Astrocyte of the cerebellum (primary cell): ENCODE results near the gene TMEM184B.

Source experiments
- DNase-seq: peaks from one replicate; pipeline ENCODE4 v3.0.0-alpha.2; 2011; ENCODE audit warnings: low read depth
- H3K4me3 ChIP-seq: 2 replicates; pipeline ENCODE4 v1.5.1; 2011; ENCODE audit warnings: mild to moderate bottlenecking, low read depth, low read length, moderate library complexity
- in situ Hi-C: cut with HindIII; loops from 2 replicates; pipeline ENCODE4 v1.10.0; 2017; ENCODE audit warnings: low sequenced_read_pairs
- TF ChIP-seq, protein P1 (sequence below): IDR thresholded peaks from 2 replicates; pipeline ENCODE4 v1.5.1; 2012; ENCODE audit warnings: low read length, low read depth, moderate library complexity, mild to moderate bottlenecking; ENCODE audit errors: missing control alignments

The TMEM184B gene

DNA sequence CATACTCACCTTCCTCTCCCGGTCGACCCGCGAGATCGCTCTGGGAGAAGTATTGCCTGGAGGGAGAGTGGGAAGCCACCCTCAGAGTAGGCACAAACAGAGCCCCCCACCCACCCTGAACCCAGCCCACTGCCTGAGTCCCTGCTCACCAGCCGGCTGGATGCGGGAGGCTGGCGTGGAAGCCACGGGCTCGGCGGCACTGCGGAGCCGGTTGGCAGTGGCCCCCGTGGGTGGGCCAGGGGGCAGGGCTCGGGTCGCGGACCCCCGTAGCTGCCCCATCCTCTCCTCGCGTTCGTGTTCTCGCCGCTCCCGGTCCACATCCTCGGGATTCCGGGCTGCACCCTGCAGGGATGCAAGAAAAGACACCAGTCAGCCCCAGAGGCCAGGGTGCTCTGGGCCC, 21.4 kb upstream of the TMEM184B start:
- in situ Hi-C loops: no loop called here
- no peak for DNase-seq
- TF ChIP-seq, protein P1, sequence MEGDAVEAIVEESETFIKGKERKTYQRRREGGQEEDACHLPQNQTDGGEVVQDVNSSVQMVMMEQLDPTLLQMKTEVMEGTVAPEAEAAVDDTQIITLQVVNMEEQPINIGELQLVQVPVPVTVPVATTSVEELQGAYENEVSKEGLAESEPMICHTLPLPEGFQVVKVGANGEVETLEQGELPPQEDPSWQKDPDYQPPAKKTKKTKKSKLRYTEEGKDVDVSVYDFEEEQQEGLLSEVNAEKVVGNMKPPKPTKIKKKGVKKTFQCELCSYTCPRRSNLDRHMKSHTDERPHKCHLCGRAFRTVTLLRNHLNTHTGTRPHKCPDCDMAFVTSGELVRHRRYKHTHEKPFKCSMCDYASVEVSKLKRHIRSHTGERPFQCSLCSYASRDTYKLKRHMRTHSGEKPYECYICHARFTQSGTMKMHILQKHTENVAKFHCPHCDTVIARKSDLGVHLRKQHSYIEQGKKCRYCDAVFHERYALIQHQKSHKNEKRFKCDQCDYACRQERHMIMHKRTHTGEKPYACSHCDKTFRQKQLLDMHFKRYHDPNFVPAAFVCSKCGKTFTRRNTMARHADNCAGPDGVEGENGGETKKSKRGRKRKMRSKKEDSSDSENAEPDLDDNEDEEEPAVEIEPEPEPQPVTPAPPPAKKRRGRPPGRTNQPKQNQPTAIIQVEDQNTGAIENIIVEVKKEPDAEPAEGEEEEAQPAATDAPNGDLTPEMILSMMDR: no peak
- no peak overlapping the region for H3K4me3 ChIP-seq

DNA sequence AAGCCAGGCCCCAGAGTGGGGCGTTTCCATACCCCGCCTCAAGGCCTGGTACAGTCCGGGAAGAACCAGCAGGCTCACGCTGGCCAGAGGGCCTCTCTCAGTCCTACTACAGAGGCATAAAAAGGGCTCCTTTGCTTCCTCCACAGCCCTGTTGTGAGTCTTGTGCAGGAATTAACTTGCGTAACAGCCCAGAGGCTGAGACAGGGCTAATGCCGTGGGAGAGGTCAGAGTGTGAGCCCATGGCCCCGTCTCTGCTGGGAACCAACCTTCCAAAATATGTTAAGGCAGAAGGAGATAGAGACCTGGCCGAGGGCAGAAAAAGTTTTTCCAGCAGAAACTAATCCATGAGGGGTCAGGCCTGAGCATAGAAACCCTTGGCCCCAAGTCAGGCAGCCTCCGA, 19.9 kb upstream of the TMEM184B start:
- in situ Hi-C loops: no loop called here
- TF ChIP-seq, protein P1: no peak
- no peak for DNase-seq
- no peak overlapping the region for H3K4me3 ChIP-seq

DNA sequence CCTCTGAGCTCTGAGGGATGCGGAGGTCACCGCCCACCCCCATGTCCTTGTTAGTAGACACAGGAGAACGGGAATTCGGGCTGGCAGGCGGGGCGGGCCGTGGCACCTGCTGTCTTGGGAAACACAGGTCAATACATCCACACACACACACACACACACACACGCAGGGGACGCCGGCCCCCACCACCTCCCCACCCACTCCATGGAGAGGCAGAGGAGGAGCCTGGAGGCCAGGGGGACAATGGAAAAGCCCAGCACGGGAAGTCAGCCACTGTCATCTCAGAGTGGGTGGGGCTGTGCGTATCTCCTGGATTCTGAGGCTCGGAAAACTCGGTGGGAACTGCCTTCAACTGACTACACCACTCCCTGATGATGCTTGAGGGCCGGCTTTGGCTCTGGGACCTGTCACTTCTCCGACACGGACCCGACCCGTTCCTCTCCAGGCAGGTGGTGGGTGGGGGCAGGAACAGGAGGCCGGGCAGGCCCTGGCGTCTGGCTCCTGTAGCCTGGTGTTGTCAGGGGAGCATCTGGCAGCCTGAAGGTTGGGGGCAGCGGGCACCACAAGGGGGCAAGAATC, 18.5 kb upstream of the TMEM184B start:
- DNase-seq: no peak
- H3K4me3 ChIP-seq: no peak overlapping the region
- TF ChIP-seq, protein P1: no peak
- in situ Hi-C loops: no loop called here

DNA sequence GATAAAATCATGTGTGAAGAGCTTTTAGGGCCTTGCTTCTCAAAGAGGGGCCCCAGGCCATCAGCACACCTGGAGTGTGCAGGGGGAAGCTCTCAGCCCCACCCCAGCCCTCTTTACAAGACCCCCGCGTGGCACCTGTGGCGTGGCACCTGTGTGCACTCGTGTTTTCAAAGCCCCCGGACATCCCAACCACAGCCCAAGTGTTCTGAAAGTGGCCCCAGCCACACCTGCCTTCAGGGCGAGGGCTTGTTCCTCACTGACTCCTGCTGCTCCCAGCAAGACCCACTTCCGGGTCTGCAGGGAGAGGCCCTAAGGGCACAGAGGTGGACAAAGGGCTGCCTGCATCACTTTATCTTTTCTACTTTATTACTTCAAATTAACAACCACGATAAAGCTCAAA, 17.5 kb upstream of the TMEM184B start:
- H3K4me3 ChIP-seq: no peak overlapping the region
- TF ChIP-seq, protein P1: no peak
- no peak for DNase-seq
- in situ Hi-C loops: no loop called here

DNA sequence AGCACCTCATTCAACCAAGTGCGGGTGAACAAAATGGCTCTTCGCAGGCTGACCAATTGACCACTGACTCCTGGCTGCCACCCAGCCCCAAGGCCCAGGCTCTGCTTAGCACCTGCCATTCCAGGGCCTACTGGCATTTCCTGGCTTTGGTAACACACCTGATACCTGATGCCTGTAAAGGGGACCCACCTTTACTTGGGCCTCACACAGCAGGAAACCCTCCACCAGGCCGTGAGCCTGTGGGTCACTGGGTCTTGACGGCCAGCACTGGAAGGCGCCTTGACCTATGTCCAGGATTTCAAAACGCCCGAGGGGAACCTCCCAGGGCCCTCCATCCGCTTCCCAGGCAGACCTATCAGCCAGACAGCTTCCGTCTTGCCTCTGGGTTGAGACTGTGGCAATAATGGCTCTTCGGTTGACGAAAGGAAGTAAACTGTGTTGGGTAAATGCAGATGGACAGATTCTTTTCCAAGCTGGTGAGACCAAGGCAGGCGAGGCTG, 16.8 kb upstream of the TMEM184B start:
- TF ChIP-seq, protein P1: no peak
- in situ Hi-C loops: no loop called here
- no peak for DNase-seq
- H3K4me3 ChIP-seq: no peak overlapping the region

DNA sequence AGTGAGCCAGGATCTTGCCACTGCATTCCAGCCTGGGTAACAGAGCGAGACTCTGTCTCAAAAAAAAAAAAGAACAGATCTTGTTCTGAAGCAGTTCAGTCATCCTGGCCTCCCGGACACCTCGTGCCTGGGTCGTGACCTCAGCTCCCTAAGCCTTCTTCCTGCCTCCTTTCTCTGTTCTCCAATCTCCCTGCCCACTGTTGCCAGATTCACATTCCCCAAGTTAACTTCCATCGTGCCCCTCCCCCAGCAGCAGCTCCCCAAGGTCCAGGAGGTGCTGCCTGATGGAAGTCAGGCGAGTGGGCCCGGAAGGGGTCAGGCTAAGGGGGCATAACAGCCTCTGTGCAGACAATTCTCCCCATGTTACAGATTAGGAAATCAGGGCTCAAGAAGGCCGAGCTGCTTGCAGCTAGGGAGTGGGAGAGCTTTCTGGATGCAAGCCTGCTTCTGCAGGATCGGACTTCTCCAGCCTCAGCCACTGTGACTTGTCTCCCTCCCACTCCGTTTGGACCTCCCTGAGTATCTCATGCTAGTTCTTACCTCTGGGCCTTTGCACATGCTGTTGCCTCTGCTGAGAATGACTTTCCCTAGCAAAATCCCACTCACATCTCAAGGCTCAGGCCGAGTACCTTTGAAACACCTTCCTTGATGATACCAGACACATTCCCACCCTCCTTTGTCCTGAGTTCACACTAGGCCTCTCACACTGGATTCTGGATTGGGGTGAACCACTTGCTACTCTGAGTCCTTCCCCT, 14.3 kb upstream of the TMEM184B start:
- no peak for DNase-seq
- in situ Hi-C loops: no loop called here
- no peak overlapping the region for H3K4me3 ChIP-seq
- TF ChIP-seq, protein P1: no peak
